ENCODE results near the gene COTL1. TPM values are rescaled to one million over a fixed set of nuclear protein-coding genes. Genes with fewer than 3 reads are reported as not detected.
"Not testable (repeated sequence)": the region's sequence is repeated elsewhere in the genome, so short reads cannot be mapped to it uniquely, and the experiment has no call there.

Gene COTL1
- total RNA-seq, 1 donor from 2014 or later = 18.4 TPM

DNA sequence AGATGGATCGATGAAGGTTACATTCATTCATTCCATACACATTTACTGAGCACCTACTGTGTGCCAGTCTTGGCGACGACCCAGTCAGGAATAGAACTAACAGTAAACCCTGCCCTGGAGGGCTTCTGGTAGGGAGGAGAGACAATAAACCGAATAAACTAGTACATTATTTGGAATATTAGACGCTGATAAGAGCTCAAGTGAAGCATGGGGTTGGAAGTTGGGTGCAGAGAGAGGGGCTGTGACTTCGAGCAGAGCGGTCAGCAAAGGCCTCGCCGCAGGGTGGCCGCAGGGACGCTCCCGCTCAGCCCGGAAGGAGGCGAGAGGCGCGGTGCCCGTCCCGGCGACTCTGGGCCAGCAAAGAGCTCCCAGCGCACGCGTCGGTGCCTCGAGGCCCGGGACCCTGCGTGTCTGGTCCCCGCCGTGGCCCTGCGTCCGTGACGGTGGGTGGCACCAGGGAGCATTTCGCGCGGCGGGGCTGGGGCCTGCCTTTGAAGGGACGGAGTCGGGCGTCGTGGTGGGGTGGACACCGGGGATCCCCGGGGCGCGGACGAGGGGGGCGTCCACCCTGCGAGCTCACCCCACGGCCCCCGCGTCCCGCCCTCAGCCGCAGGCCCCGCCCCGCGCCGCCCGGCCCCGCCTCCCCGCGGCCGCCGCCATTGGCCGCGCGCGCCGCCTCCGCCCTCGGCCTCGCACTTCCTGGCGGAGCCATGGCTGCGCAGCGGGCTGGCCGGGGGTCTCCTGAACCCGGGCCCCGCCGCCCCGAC lies 30.1 kb upstream of the COTL1 start, which contains the start of gene KLHL36:
Gene KLHL36 (plus strand): TSS at position 684 of the 767 bp plus-strand sequence. CDS start 2,357 bp downstream, outside the sequence.
- peak; percentile 67 for ATAC-seq
- peak; percentile 90 for DNase-seq (ENCODE audit: missing footprints)
- intact Hi-C loops (cut with DNase I) = no loop called here

GRCh38 chr16:84643674-84644073 lies 25.8 kb upstream of the COTL1 start:
- DNase-seq (ENCODE audit: missing footprints) (no peak), ATAC-seq (no peak)
- intact Hi-C loops (cut with DNase I) = no loop called here

DNA sequence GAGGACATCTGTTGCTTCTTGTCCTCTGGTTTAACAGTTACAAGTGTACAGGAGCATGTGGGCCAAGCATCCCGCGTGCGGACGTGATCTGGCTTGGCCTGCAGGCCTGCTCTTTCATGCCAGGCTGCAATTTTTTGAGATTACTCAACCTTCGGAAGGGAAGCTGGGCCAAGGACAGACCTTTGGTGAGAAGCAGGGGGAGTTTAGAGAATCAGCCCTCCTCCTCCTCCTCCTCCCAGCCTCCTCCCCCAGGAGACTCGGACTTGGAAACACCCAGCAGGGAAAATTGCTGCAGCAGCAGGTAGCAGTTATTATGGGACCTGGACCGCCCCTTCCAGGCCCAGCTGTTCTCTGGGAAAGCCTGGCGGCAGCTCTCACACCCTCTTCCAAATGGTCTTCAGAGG lies 25.3 kb upstream of the COTL1 start:
- intact Hi-C loops (cut with DNase I) = no loop called here
- DNase-seq (ENCODE audit: missing footprints) (peak; percentile 82), ATAC-seq (peak; percentile 90)

DNA sequence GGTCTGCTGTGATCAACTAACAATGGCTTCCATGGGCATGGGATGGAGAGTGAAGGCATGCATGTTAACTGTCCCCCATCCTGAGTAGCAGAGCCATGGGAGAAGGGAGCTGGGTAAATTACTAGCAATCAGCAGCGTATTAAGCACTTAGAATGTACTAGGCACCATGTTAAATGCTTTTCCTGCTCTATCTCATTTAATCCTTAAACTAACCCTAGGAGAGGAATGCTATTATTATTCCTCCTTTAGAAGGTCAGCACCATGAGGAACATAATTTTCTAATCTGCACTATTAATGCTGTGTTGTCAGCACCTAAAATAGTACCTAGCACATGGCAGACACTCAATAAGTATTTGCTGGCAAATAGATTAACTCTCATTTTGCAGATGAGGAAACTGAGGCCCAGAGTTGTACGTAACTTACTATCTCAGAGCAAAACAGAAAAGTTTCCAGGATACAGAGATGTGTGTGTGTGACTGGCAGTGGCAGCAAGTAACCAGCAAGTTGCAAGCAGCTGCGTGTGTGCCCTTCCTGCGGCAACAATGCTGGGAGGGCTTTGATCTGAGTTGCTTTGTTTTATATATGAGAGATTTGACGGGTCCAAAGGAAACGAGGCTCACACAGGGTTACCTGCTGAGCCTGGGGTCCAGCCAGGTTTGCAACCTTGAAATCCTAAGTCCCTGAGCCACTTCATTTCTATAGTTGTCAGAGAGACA lies 23.9 kb upstream of the COTL1 start:
- DNase-seq (ENCODE audit: missing footprints) (no peak), ATAC-seq (no peak)
- intact Hi-C loops (cut with DNase I) = no loop called here

GRCh38 chr16:84640145-84640544 lies 22.3 kb upstream of the COTL1 start:
- intact Hi-C loops (cut with DNase I) = no loop called here
- no peak for DNase-seq (ENCODE audit: missing footprints)
- ATAC-seq = no peak

DNA sequence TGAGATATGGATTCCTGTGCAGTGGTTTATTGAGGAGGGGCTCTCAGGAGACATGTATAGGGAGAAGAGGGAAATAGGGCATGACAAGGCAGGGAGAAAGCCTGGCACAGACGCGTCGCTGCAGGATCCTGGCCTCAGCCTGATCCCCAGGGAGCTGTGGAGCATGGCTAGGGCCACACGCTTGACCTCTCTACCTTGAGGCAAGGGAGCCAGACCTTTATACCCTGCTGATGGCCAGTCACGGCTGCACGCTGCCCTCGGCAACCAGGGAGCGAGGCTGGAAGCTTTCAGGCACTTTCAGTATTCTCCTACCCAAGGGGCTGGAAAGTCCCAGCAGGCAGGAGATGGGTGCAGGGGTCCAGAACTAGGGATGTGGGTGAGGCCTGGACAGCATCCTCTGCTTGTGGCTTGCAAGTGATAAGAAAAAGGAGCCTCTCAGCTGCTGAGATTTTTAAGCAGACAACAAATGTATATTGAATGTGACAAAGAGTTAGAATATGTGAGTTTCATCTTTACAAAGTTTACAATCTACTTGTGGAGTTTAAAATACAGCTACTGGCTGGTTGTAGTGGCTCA lies 20.4 kb upstream of the COTL1 start:
- intact Hi-C loops (cut with DNase I) = no loop called here
- no peak for ATAC-seq
- DNase-seq (ENCODE audit: missing footprints) = no peak

- intact Hi-C loops (cut with DNase I) = no loop called here
- ATAC-seq (no peak), DNase-seq (ENCODE audit: missing footprints) (no peak)
Observed at GRCh38 chr16:84637709-84638108, 19.8 kb upstream of the COTL1 start.

GRCh38 chr16:84635702-84636101 lies 17.8 kb upstream of the COTL1 start:
- DNase-seq (ENCODE audit: missing footprints) = no peak

GRCh38 chr16:84633622-84634021 lies 15.7 kb upstream of the COTL1 start:
- intact Hi-C loops (cut with DNase I) = no loop called here
- DNase-seq (ENCODE audit: missing footprints) (peak; percentile 92), ATAC-seq (peak; percentile 93)

More at GRCh38 chr16:84635702-84636101, 17.8 kb upstream of the COTL1 start:
- peak; percentile 4 for ATAC-seq
- intact Hi-C loops (cut with DNase I) = no loop called here

DNA sequence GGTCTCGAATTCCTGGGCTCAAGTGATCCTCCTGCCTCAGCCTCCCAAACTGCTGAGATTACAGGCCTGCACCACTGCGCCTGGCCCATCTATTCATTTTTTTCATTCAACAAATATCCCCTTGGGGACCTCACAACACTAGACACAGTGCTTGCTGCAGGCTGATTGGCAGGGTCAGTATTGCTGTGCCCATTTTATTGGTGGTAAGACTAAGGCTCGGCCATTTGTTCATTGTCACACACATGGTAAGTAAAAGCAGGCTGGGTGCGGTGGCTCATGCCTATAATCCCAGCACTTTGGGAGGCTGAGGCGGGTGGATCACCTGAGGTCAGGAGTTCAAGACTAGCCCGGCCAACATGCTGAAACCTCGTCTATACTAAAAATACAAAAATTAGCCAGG lies 15.0 kb upstream of the COTL1 start:
- not testable (repeated sequence) for DNase-seq (ENCODE audit: missing footprints); ATAC-seq

GRCh38 chr16:84631886-84632285 lies 14.0 kb upstream of the COTL1 start:
- intact Hi-C loops (cut with DNase I) = no loop called here
- DNase-seq (ENCODE audit: missing footprints) (no peak), ATAC-seq (no peak)

More for the DNA sequence above, 15.0 kb upstream of the COTL1 start:
- intact Hi-C loops (cut with DNase I) = not testable (repeated sequence)

DNA sequence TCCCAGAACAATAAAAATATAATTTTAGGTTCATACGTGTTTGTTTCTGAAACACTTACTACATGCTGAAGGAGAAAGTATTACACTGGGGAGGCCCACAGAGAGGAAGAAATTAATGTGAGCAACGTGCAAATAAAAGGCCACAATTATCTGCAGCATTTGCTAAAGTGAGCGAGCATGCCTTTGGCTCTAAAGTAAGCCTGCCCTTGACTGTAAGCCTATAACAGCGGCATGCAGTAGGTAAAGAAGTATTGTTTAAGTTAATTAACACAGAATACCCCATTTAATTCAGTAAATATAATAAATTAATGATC lies 13.2 kb upstream of the COTL1 start:
- intact Hi-C loops (cut with DNase I) = no loop called here
- DNase-seq (ENCODE audit: missing footprints) (no peak), ATAC-seq (no peak)

DNA sequence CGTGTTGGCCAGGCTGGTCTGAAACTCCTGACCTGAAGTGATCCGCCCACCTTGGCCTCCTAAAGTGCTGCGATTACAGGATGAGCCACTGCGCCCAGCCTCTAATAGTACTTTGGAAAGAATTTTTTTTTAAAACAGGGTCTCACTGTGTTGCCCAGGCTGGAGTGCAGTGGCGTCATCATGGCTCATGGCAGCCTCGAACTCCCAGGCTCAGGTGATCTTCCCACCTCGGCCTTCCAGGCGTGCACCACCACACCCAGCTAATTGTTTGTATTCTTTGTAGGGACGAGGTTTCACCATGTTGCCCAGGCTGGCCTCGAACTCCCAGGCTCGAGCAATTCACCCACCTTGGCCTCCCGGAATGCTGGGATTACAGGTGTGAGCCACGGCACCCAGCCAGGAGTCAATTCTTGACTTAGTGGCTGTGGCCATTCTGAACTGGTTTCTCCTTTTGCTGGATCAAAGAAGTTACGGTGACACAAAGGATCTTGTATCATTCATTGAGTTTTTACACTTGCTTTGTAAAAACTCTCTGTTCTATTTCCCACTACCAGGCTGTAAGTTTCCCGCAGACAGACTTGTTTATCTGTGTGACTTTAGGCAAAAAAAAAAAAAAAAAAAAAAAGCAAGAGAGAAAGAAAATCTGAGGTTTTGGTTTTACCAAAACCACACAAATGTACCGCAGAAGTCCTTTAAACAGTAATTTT lies 12.7 kb upstream of the COTL1 start:
- no peak for ATAC-seq
- DNase-seq (ENCODE audit: missing footprints) = no peak
- intact Hi-C loops (cut with DNase I) = no loop called here

GRCh38 chr16:84630009-84630408 lies 12.1 kb upstream of the COTL1 start:
- ATAC-seq = no peak
- DNase-seq (ENCODE audit: missing footprints) = no peak
- intact Hi-C loops (cut with DNase I) = no loop called here

DNA sequence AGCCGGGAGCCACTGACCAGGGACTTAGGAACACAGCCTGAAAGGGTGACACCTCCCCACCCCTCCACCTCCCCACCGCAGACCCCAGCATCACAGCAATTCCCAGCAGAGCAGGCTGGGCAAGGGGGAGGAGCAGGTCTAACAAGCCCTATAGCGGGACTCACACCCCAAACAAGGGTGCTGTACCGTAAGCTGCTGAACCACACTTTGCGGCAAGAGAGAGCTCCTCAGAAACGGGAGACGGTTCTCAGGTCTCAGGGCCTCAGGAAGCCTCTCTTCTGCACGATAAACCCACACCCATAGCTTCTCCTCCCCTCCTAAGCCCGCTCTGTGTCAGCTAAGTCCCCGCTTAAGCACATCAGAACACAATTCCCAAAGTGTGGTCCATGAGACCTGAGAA lies 11.7 kb upstream of the COTL1 start:
- no peak for DNase-seq (ENCODE audit: missing footprints)
- ATAC-seq = no peak
- intact Hi-C loops (cut with DNase I) = no loop called here

- ATAC-seq (no peak), DNase-seq (ENCODE audit: missing footprints) (no peak)
- intact Hi-C loops (cut with DNase I) = no loop called here
Observed at GRCh38 chr16:84628226-84628731, 10.4 kb upstream of the COTL1 start.

GRCh38 chr16:84625556-84625955 lies 7.7 kb upstream of the COTL1 start:
- no peak for DNase-seq (ENCODE audit: missing footprints)
- intact Hi-C loops (cut with DNase I) = no loop called here
- no peak for ATAC-seq

DNA sequence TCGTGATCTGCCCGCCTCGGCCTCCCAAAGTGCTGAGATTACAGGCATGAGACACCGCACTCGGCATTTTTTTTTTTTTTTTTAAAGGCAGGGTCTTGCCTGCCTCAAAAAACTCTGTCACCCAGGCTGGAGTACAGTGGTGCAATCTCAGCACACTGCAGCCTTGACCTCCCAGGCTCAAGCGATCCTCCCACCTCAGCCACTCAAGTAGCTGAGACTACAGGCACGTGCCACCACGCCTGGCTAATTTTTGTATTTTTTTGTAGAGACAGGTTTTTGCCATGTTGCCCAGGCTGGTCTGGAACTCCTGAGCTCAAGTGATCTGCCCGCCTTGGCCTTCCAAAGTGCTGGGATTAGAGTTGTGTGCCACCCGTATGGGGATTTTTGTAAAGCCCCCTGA lies 3.0 kb upstream of the COTL1 start:
- ATAC-seq; DNase-seq (ENCODE audit: missing footprints): not testable (repeated sequence)
- intact Hi-C loops (cut with DNase I) = loop anchor here (5.0 kb wide), 1 partner anchor 351 kb away; no protein-coding TSS in a partner anchor

All from Right ventricle myocardium inferior (tissue), 1 donor.